IMR-90 (cell line): ENCODE measurements around the gene TRO. TPM values are rescaled to one million over a fixed set of nuclear protein-coding genes. Genes with fewer than 3 reads are reported as not detected.

ENCODE experiments used
- ATAC-seq: fragments of 200-7000 bp; cut with Tn5 transposase; 2 replicates; pipeline ENCODE4 v1.9.1; 2020; ENCODE audit warnings: low read depth, mild to moderate bottlenecking, moderate library complexity
- BruUV-seq: library from RNA; stranded (reverse); fragments of 400-500 nt; replicated peaks from 2 replicates; lab custom pipeline; 2021; lab: Mats Ljungman, UMichigan
- CTCF ChIA-PET: fragments of 300-600 bp; formaldehyde crosslinking; extraction: SDS; loops from one replicate; lab custom pipeline; 2021; ENCODE audit warnings: antibody characterized with exemption; lab: Yijun Ruan, JAX
- POLR2A ChIA-PET: fragments of 300-600 bp; sonication (Branson Sonifier 250); formaldehyde crosslinking; loops from one replicate; lab custom pipeline; 2022; ENCODE audit warnings: antibody characterized with exemption; ENCODE audit not compliant: unreplicated experiment; lab: Charles Lee
- DNase-seq: peaks from one replicate; pipeline ENCODE4 v3.0.0; 2013
- H2AFZ ChIP-seq: replicated peaks from 2 replicates; pipeline ENCODE3; 2013; ENCODE audit warnings: low read length, mild to moderate bottlenecking; ENCODE audit not compliant: poor library complexity
- H2AK5ac ChIP-seq: 2 replicates; pipeline ENCODE4 v1.6.1; 2013; ENCODE audit warnings: low read depth, low read length, inconsistent platforms
- H2AK9ac ChIP-seq: replicated peaks from 2 replicates; pipeline ENCODE3; 2013; ENCODE audit warnings: mild to moderate bottlenecking, low read depth, low read length, moderate library complexity; ENCODE audit not compliant: poor library complexity
- H2BK120ac ChIP-seq: 2 replicates; pipeline ENCODE4 v1.6.1; 2013; ENCODE audit warnings: low read depth, low read length, inconsistent platforms
- H2BK15ac ChIP-seq: 3 replicates; pipeline ENCODE4 v1.6.1; 2013; ENCODE audit warnings: low read depth, low read length, inconsistent platforms
- H2BK20ac ChIP-seq: 2 replicates; pipeline ENCODE4 v1.6.1; 2013; ENCODE audit warnings: low read depth, mild to moderate bottlenecking, inconsistent platforms, low read length, moderate library complexity
- H2BK5ac ChIP-seq: 2 replicates; pipeline ENCODE4 v1.6.1; 2013; ENCODE audit warnings: mild to moderate bottlenecking, low read depth, low read length, inconsistent platforms; ENCODE audit not compliant: poor library complexity, severe bottlenecking
- H3K14ac ChIP-seq: replicated peaks from 2 replicates; pipeline ENCODE4 v1.6.1; 2013; ENCODE audit warnings: low read depth, low read length, inconsistent platforms
- H3K18ac ChIP-seq: 2 replicates; pipeline ENCODE4 v1.6.1; 2013; ENCODE audit warnings: low read depth, low read length, control low read depth
- H3K23ac ChIP-seq: 2 replicates; pipeline ENCODE4 v1.6.1; 2013; ENCODE audit warnings: low read depth, low read length, inconsistent platforms
- H3K27ac ChIP-seq: 2 replicates; pipeline ENCODE4 v1.5.1; 2013; ENCODE audit warnings: mild to moderate bottlenecking, control low read depth, low read length; ENCODE audit not compliant: insufficient read depth
- H3K27me3 ChIP-seq: 2 replicates; pipeline ENCODE4 v1.6.1; 2013; ENCODE audit warnings: low read length; ENCODE audit not compliant: control insufficient read depth, insufficient read depth
- H3K36me3 ChIP-seq: 2 replicates; pipeline ENCODE4 v1.6.1; 2013; ENCODE audit warnings: low read length, mixed read lengths; ENCODE audit not compliant: control insufficient read depth, insufficient read depth
- H3K4ac ChIP-seq: 2 replicates; pipeline ENCODE4 v1.6.1; 2013; ENCODE audit warnings: low read depth, low read length, inconsistent platforms
- H3K4me1 ChIP-seq: 2 replicates; pipeline ENCODE4 v1.6.1; 2013; ENCODE audit warnings: low read length, mixed read lengths; ENCODE audit not compliant: control insufficient read depth, insufficient read depth
- H3K4me2 ChIP-seq: 2 replicates; pipeline ENCODE4 v1.6.1; 2013; ENCODE audit warnings: low read depth, mild to moderate bottlenecking, control low read depth, low read length, moderate library complexity
- H3K4me3 ChIP-seq: 2 replicates; pipeline ENCODE4 v1.5.1; 2013; ENCODE audit warnings: low read depth, mild to moderate bottlenecking, control low read depth, low read length, moderate library complexity; ENCODE audit not compliant: insufficient read depth
- H3K56ac ChIP-seq: 2 replicates; pipeline ENCODE4 v1.6.1; 2013; ENCODE audit warnings: low read length, inconsistent platforms; ENCODE audit not compliant: insufficient read depth; ENCODE audit errors: extremely low read depth
- H3K79me1 ChIP-seq, 2 experiments: 2 replicates each; pipeline ENCODE4 v1.6.1; 2013; ENCODE audit warnings: low read length in 2 of 2, inconsistent platforms in 1 of 2, low read depth in 1 of 2
- H3K9ac ChIP-seq: 2 replicates; pipeline ENCODE4 v1.6.1; 2013; ENCODE audit warnings: low read depth, low read length, control low read depth
- H3K9me1 ChIP-seq: 2 replicates; pipeline ENCODE4 v1.6.1; 2013; ENCODE audit warnings: low read length, inconsistent platforms; ENCODE audit not compliant: insufficient read depth
- H3K9me3 ChIP-seq: 2 replicates; pipeline ENCODE4 v1.6.1; 2013; ENCODE audit warnings: low read length; ENCODE audit not compliant: control insufficient read depth, insufficient read depth
- H4K20me1 ChIP-seq: 2 replicates; pipeline ENCODE4 v1.6.1; 2013; ENCODE audit warnings: low read length, inconsistent platforms; ENCODE audit not compliant: insufficient read depth
- H4K5ac ChIP-seq: 2 replicates; pipeline ENCODE4 v1.6.1; 2013; ENCODE audit warnings: mild to moderate bottlenecking, low read depth, low read length, control low read depth
- H4K8ac ChIP-seq, 2 experiments: 2 replicates each; pipeline ENCODE4 v1.6.1; 2013; ENCODE audit warnings: low read depth in 2 of 2, low read length in 2 of 2, control low read depth in 1 of 2, inconsistent platforms in 1 of 2
- H4K91ac ChIP-seq: 2 replicates; pipeline ENCODE4 v1.6.1; 2013; ENCODE audit warnings: low read depth, low read length, inconsistent platforms; ENCODE audit not compliant: insufficient read depth
- MAFK ChIP-seq: IDR thresholded peaks from 2 replicates; pipeline ENCODE4 v1.6.1; 2012; ENCODE audit warnings: low read depth, low read length, improper control_type of control experiment
- MAZ ChIP-seq: IDR thresholded peaks from 2 replicates; pipeline ENCODE4 v1.6.1; 2012; ENCODE audit warnings: low read depth, mild to moderate bottlenecking, low read length, improper control_type of control experiment, moderate library complexity, borderline replicate concordance
- WGBS, 2 experiments: methylation state at CpG; one replicate each; pipeline versions ENCODE4 v1.1.5 to v1.1.7; 2013; ENCODE audit warnings: missing lambda C conversion rate in 2 of 2; ENCODE audit not compliant: insufficient read length in 1 of 2; ENCODE audit errors: extremely low coverage in 2 of 2; 5-methylcytosine and 5-hydroxymethylcytosine counted together
- dilution Hi-C: fragments of 300-500 bp; cut with HindIII; formaldehyde crosslinking; loops from one replicate; pipeline ENCODE4 v1.14.3; 2018; ENCODE audit warnings: low sequenced_read_pairs; ENCODE audit not compliant: unreplicated experiment
- in situ Hi-C: fragments of 300-500 bp; cut with MboI; formaldehyde crosslinking; loops from 3 replicates; pipeline ENCODE4 v1.14.3; 2019; ENCODE audit warnings: low sequenced_read_pairs, inconsistent platforms, mixed read lengths
- intact Hi-C: fragments of 100-400 bp; cut with micrococcal nuclease; formaldehyde crosslinking; loops from 2 replicates; pipeline ENCODE4 v1.10.0; 2022
- polyA plus RNA-seq, 3 experiments: library from polyadenylated mRNA; depleted of rRNA; stranded (reverse); fragments of >200 nt; gene quantifications; 2 replicates each; pipeline ENCODE4 v1.2.3, GENCODE V29; 2012; ENCODE audit warnings: low replicate concordance in 1 of 3
- total RNA-seq: library from RNA; depleted of rRNA; stranded (reverse); fragments of >200 nt; gene quantifications from 2 replicates; pipeline ENCODE4 v1.2.3, GENCODE V29; 2012
- TF ChIP-seq, protein P1 (sequence below): conservative IDR thresholded peaks from 2 replicates; pipeline ENCODE4 v1.5.1; 2012; ENCODE audit warnings: mild to moderate bottlenecking, low read depth, low read length, improper control_type of control experiment

Gene TRO
- total and polyA plus RNA-seq, 2 of the 4 experiments (the other 2 are of a cell fraction) = 35.1 to 54.2 TPM

DNA sequence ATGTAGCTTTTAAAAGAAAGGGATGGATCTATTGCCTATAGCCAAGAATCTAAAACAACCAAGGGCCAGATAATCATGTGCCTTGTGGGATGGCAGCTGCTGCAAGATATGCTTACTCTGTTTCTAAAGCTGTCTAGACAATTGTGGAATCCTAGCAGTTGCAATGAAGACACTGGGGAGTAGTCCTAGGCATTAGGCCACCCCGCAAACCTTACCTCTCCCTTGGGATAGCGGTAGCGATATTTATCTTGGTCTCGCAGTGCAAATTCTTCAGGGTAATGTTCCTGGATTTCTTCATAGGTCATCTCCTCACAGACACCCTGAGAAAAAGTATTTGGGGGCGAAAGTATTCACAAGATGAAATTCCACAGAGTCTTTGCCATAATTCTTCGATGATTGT is 24.6 kb downstream of the TRO start:
- no peak overlapping the region for H3K56ac ChIP-seq
- H2AK5ac ChIP-seq = no peak overlapping the region
- H2BK20ac ChIP-seq = no peak overlapping the region
- in situ Hi-C loops = no loop called here
- no peak overlapping the region for H4K91ac ChIP-seq
- no peaks in the 10 kb centered on the region for H4K20me1 ChIP-seq
- no peaks in the 10 kb centered on the region for H3K4me1 ChIP-seq
- no peaks in the 10 kb centered on the region for H3K9me1 ChIP-seq
- H2AFZ ChIP-seq = no peak overlapping the region
- H3K4ac ChIP-seq = no peak overlapping the region
- no peak overlapping the region for H3K9ac ChIP-seq
- peaks cover 4% of the 10 kb centered on the region; the same call in 1 of the 2 replicates for H3K27me3 ChIP-seq
- H2BK5ac ChIP-seq = no peak overlapping the region
- H3K36me3 ChIP-seq = no peaks in the 10 kb centered on the region
- no peaks in the 10 kb centered on the region for H3K79me1 ChIP-seq
- intact Hi-C loops = no loop called here
- POLR2A ChIA-PET = no interaction called here
- H2BK15ac ChIP-seq = no peak overlapping the region
- H2AK9ac ChIP-seq = no peak overlapping the region
- no peak overlapping the region for H3K23ac ChIP-seq
- H3K18ac ChIP-seq = no peak overlapping the region
- no peak for DNase-seq
- H3K27ac ChIP-seq = no peak overlapping the region
- no peak overlapping the region for H2BK120ac ChIP-seq
- CTCF ChIA-PET = no interaction called here
- H3K4me3 ChIP-seq = no peak overlapping the region
- H3K14ac ChIP-seq = no peak overlapping the region
- H3K9me3 ChIP-seq = no peaks in the 10 kb centered on the region
- H4K8ac ChIP-seq = no peak overlapping the region
- no peak for ATAC-seq
- TF ChIP-seq, protein P1, sequence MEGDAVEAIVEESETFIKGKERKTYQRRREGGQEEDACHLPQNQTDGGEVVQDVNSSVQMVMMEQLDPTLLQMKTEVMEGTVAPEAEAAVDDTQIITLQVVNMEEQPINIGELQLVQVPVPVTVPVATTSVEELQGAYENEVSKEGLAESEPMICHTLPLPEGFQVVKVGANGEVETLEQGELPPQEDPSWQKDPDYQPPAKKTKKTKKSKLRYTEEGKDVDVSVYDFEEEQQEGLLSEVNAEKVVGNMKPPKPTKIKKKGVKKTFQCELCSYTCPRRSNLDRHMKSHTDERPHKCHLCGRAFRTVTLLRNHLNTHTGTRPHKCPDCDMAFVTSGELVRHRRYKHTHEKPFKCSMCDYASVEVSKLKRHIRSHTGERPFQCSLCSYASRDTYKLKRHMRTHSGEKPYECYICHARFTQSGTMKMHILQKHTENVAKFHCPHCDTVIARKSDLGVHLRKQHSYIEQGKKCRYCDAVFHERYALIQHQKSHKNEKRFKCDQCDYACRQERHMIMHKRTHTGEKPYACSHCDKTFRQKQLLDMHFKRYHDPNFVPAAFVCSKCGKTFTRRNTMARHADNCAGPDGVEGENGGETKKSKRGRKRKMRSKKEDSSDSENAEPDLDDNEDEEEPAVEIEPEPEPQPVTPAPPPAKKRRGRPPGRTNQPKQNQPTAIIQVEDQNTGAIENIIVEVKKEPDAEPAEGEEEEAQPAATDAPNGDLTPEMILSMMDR = no peak
- TF ChIP-seq MAZ (no peak), MAFK (no peak)
- no CpG with 5 or more reads among the region's 6 CpGs for whole genome bisulfite sequencing, 2 experiments
- H3K4me2 ChIP-seq = no peak overlapping the region
- dilution Hi-C loops = no loop called here
- no peak overlapping the region for H4K5ac ChIP-seq
- BruUV-seq = no TSS peak
